Stimulated activated CD8-positive, alpha-beta memory T cell treated with anti-CD3 and anti-CD28 coated beads, Interleukin-15, amount 100 ng/mL, for 48 hours (primary cell): ENCODE results near the gene ABHD17A.
"Not testable (repeated sequence)": the region's sequence is repeated elsewhere in the genome, so short reads cannot be mapped to it uniquely, and the experiment has no call there.

ENCODE experiments used
- DNase-seq, 2 donors: peaks; one replicate each; pipeline ENCODE4 v3.0.0-alpha.2; 2020; ENCODE audit warnings: low read depth in 2 of 2

The ABHD17A gene

GRCh38 chr19:1881393-1882088 lies 3.8 kb downstream of the ABHD17A start:
- not testable (repeated sequence) for DNase-seq

- DNase-seq: no peak
These were observed 4.5 kb downstream of the ABHD17A start for GRCh38 chr19:1880611-1881392.

- not testable (repeated sequence) for DNase-seq
These were observed 5.3 kb downstream of the ABHD17A start for GRCh38 chr19:1879982-1880381.

- DNase-seq: not testable (repeated sequence)
These were observed 6.7 kb downstream of the ABHD17A start for GRCh38 chr19:1878583-1878982.

GRCh38 chr19:1877280-1877660 lies 8.0 kb downstream of the ABHD17A start:
- DNase-seq: not testable (repeated sequence)

GRCh38 chr19:1876496-1877279 lies 8.6 kb downstream of the ABHD17A start:
- not testable (repeated sequence) for DNase-seq

GRCh38 chr19:1875646-1876495 lies 9.4 kb downstream of the ABHD17A start:
- DNase-seq: peak; percentile 88 to 89

GRCh38 chr19:1875265-1875645 lies 10.0 kb downstream of the ABHD17A start:
- DNase-seq: not testable (repeated sequence)

- DNase-seq: no peak
These were observed 10.6 kb downstream of the ABHD17A start for GRCh38 chr19:1874554-1875185.

- DNase-seq: no peak
These were observed 11.5 kb downstream of the ABHD17A start for GRCh38 chr19:1873524-1874473.

- no peak for DNase-seq
These were observed 12.3 kb downstream of the ABHD17A start for GRCh38 chr19:1872807-1873523.

- no peak for DNase-seq
These were observed 13.7 kb downstream of the ABHD17A start for GRCh38 chr19:1871630-1872029.

- no peak for DNase-seq
These were observed 14.1 kb downstream of the ABHD17A start for GRCh38 chr19:1871140-1871597.

- no peak for DNase-seq
These were observed 16.3 kb downstream of the ABHD17A start for GRCh38 chr19:1868971-1869370.

- DNase-seq: no peak
These were observed 18.0 kb downstream of the ABHD17A start for GRCh38 chr19:1867349-1867724.

- DNase-seq: no peak
These were observed 18.5 kb downstream of the ABHD17A start for GRCh38 chr19:1866693-1867348.

GRCh38 chr19:1865172-1866010 lies 19.9 kb downstream of the ABHD17A start:
- DNase-seq: no peak
